Small intestine (tissue), 7 donors: ENCODE measurements around the gene IFNLR1. TPM values are rescaled to one million over a fixed set of nuclear protein-coding genes. Genes with fewer than 3 reads are reported as not detected.

ENCODE experiments used
- DNase-seq, 2 donors: peaks; one replicate each; pipeline versions ENCODE4 v3.0.0 to v3.0.0-alpha.2; 2013
- FAIRE-seq: peaks from 2 replicates; lab custom pipeline; 2012; peaks lifted over from hg19 to GRCh38; lab: Jason Lieb, UNC
- H3K27ac ChIP-seq, 3 donors: one replicate each; pipeline ENCODE4 v1.5.1; 2013; ENCODE audit warnings: low read length in 2 of 3, mild to moderate bottlenecking in 2 of 3, control low read depth in 1 of 3, inconsistent platforms in 1 of 3, low read depth in 1 of 3, moderate library complexity in 1 of 3
- H3K27me3 ChIP-seq, 3 donors: one replicate each; pipeline ENCODE4 v1.6.1; 2013; ENCODE audit warnings: low read length in 3 of 3, inconsistent platforms in 1 of 3; ENCODE audit not compliant: control insufficient read depth in 3 of 3, insufficient read depth in 3 of 3
- H3K36me3 ChIP-seq, 3 donors: one replicate each; pipeline ENCODE4 v1.6.1; 2013; ENCODE audit warnings: low read length in 3 of 3, inconsistent platforms in 1 of 3, low read depth in 1 of 3, mild to moderate bottlenecking in 1 of 3, moderate library complexity in 1 of 3; ENCODE audit not compliant: control insufficient read depth in 3 of 3, insufficient read depth in 2 of 3
- H3K4me1 ChIP-seq, 3 donors: one replicate each; pipeline ENCODE4 v1.6.1; 2013; ENCODE audit warnings: low read length in 2 of 3, inconsistent platforms in 1 of 3, low read depth in 1 of 3, mild to moderate bottlenecking in 1 of 3, moderate library complexity in 1 of 3; ENCODE audit not compliant: control insufficient read depth in 3 of 3, insufficient read depth in 2 of 3
- H3K4me3 ChIP-seq, 3 donors: one replicate each; pipeline ENCODE4 v1.5.1; 2013; ENCODE audit warnings: low read length in 3 of 3, control low read depth in 1 of 3, inconsistent platforms in 1 of 3, low read depth in 1 of 3, mild to moderate bottlenecking in 1 of 3, moderate library complexity in 1 of 3
- H3K9me3 ChIP-seq, 2 donors: one replicate each; pipeline ENCODE4 v1.6.1; 2013; ENCODE audit warnings: low read depth in 1 of 2, low read length in 1 of 2; ENCODE audit not compliant: control insufficient read depth in 2 of 2, insufficient read depth in 1 of 2
- whole genome bisulfite sequencing, 3 donors: extraction: QIAGEN DNeasy Blood & Tissue Kit; methylation state at CpG; one replicate each; pipeline ENCODE4 v1.1.7; 2013; 5-methylcytosine and 5-hydroxymethylcytosine counted together
- polyA plus RNA-seq, 4 donors: library from polyadenylated mRNA; stranded (reverse) in 3 of 4; unstranded in 1 of 4; fragments of 200-250 nt in 3 of 4; fragments of 120-200 nt in 1 of 4; gene quantifications; one replicate each; pipeline versions ENCODE4 v1.2.1 to v1.2.3, GENCODE V29; 2013
- donor health status: healthy with polysubstance abuse.
- donor health status: control.
- donor health status: control.
- donor health status: Bipolar disorder and iron deficiency.
- donor health status: healthy.

IFNLR1 gene
- polyA plus RNA-seq, 4 donors = 4.8 to 9.8 (median 6.9) TPM

GRCh38 chr1:24180676-24181075, 6.4 kb downstream of the IFNLR1 start:
- Histone ChIP-seq H3K36me3 (peaks cover 0 to 37% (median 0%) of the 10 kb centered on the region in 3 donors), H3K4me3 (no peak overlapping the region), H3K27me3 (no peaks in the 10 kb centered on the region), H3K4me1 (peaks cover 0 to 16% (median 3%) of the 10 kb centered on the region in 3 donors), H3K9me3 (no peaks in the 10 kb centered on the region), H3K27ac (no peak overlapping the region)
- FAIRE-seq (no peak), DNase-seq (no peak)
- WGBS, 3 donors = 91 to 93% (median 92%) methylated on average over 6 of the region's 6 CpGs

- WGBS, 3 donors = 70 to 74% (median 73%) methylated on average over 10 of the region's 10 CpGs
- Histone ChIP-seq H3K27ac (no peak overlapping the region), H3K9me3 (no peaks in the 10 kb centered on the region), H3K4me1 (peaks cover 0 to 12% (median 5%) of the 10 kb centered on the region in 3 donors), H3K27me3 (no peaks in the 10 kb centered on the region), H3K36me3 (peaks cover 0 to 37% (median 0%) of the 10 kb centered on the region in 3 donors), H3K4me3 (no peak overlapping the region)
- no peak for FAIRE-seq
- DNase-seq = peak in 1 of 2 donors; percentile 61
Measured at GRCh38 chr1:24179251-24179840, 7.7 kb downstream of the IFNLR1 start.

DNA sequence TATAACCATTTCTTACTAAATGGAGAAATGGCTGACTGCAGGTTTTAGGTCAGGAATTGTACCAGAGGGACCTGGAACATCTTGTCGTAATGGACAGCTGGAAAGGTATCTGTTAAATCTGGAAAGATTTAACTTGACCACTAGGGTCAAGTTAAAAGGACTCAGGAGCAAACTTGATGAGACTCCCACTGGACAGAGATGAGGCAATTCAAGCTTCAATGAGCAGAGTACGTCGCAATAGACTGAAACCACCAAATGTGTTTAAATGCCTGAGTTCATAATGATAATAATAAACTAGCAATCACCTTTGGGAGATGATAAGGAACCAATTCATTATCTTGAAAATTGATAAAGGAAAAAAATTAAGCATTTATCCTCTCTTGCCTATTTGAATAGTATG, 8.7 kb downstream of the IFNLR1 start:
- H3K4me3 ChIP-seq = no peak overlapping the region
- WGBS, 3 donors = 72 to 86% (median 80%) methylated on average over 3 of the region's 3 CpGs
- H3K4me1 ChIP-seq = peaks cover 0 to 8% (median 6%) of the 10 kb centered on the region in 3 donors
- DNase-seq (no peak), FAIRE-seq (no peak)
- peaks cover 0 to 40% (median 0%) of the 10 kb centered on the region in 3 donors for H3K36me3 ChIP-seq
- H3K27me3 ChIP-seq = no peaks in the 10 kb centered on the region
- peaks cover 0 to 3% of the 10 kb centered on the region in 2 donors for H3K9me3 ChIP-seq
- no peak overlapping the region for H3K27ac ChIP-seq

- peaks cover 0 to 3% of the 10 kb centered on the region in 2 donors for H3K9me3 ChIP-seq
- no peak overlapping the region for H3K4me3 ChIP-seq
- peaks cover 0 to 43% (median 0%) of the 10 kb centered on the region in 3 donors for H3K36me3 ChIP-seq
- FAIRE-seq = no peak
- no peak overlapping the region for H3K27ac ChIP-seq
- DNase-seq = no peak
- H3K4me1 ChIP-seq = peaks cover 0 to 8% (median 4%) of the 10 kb centered on the region in 3 donors
- WGBS, 3 donors = 85 to 93% (median 90%) methylated on average over 10 of the region's 10 CpGs
- H3K27me3 ChIP-seq = no peaks in the 10 kb centered on the region
Measured at GRCh38 chr1:24177161-24177560, 9.9 kb downstream of the IFNLR1 start.

GRCh38 chr1:24175033-24175755, 11.9 kb downstream of the IFNLR1 start:
- Histone ChIP-seq H3K36me3 (peaks cover 0 to 35% (median 0%) of the 10 kb centered on the region in 3 donors), H3K27me3 (no peaks in the 10 kb centered on the region), H3K4me3 (no peak overlapping the region), H3K4me1 (peaks cover 0 to 8% (median 4%) of the 10 kb centered on the region in 3 donors), H3K27ac (peak overlapping the region; percentile 18 to 76 (median 60)), H3K9me3 (peaks cover 0 to 3% of the 10 kb centered on the region in 2 donors)
- DNase-seq = peak in 1 of 2 donors; percentile 91
- no peak for FAIRE-seq
- WGBS, 3 donors = 44 to 65% (median 54%) methylated on average over 6 of the region's 6 CpGs

DNA sequence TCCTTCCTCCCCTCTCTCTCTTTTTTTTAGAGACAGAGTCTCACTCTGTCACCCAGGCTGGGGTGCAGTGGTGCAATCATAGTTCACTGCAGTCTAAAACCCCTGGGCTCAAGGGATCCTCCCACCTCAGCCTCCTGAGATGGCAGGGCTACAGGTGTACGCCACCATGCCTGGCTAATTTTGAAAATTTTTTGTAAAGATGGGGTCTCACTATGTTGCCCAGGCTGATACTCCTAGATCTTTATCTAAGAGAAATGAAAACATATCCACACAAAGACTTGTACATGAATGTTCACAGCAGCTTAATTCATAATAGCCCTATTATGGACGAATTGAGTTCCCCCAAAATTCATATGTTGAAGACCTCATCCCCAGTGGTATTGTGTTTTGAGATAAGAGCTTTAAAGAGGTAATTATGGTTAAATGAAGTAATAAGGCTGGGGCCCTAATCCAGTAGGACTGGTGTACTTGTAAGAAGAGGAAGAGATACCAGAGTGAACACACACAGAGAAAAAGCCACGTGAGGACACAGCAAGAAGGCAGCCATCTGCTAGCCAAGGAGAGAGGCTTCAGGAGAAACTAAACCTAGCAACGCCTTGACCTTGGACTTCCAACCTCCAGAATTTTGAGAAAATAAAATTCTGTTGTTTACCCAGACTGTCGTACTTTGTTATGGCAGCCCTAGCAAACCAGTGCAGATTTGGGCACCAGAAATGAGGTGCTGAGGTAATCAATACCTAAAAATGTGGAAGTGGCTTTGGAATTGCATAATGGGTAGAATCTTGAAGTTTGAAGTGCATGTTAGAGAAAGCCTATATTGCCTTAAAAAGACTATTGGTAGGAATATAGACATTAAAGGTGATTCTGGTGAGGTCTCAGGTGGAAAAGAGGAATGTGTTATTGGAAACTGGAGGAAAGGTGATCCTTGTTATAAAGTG, 13.2 kb downstream of the IFNLR1 start:
- WGBS, 3 donors = 83 to 90% (median 85%) methylated on average over 5 of the region's 5 CpGs
- H3K27ac ChIP-seq = peak overlapping the region in 1 of 3 donors; percentile 14
- H3K36me3 ChIP-seq = peaks cover 0 to 36% (median 2%) of the 10 kb centered on the region in 3 donors
- H3K4me3 ChIP-seq = no peak overlapping the region
- H3K27me3 ChIP-seq = peaks cover 0 to 4% (median 0%) of the 10 kb centered on the region in 3 donors
- H3K9me3 ChIP-seq = peaks cover 0 to 3% of the 10 kb centered on the region in 2 donors
- DNase-seq = no peak
- H3K4me1 ChIP-seq = peaks cover 0 to 8% (median 4%) of the 10 kb centered on the region in 3 donors
- no peak for FAIRE-seq

GRCh38 chr1:24172598-24172997, 14.5 kb downstream of the IFNLR1 start:
- WGBS, 3 donors = 92 to 99% (median 97%) methylated on average over 5 of the region's 5 CpGs
- FAIRE-seq (no peak), DNase-seq (no peak)
- peaks cover 0 to 8% (median 4%) of the 10 kb centered on the region in 3 donors for H3K4me1 ChIP-seq
- H3K36me3 ChIP-seq = peaks cover 0 to 45% (median 2%) of the 10 kb centered on the region in 3 donors
- H3K9me3 ChIP-seq = peaks cover 0 to 3% of the 10 kb centered on the region in 2 donors
- H3K27ac ChIP-seq = no peak overlapping the region
- no peak overlapping the region for H3K4me3 ChIP-seq
- peaks cover 0 to 4% (median 0%) of the 10 kb centered on the region in 3 donors for H3K27me3 ChIP-seq

- no peak for DNase-seq
- FAIRE-seq = no peak
- peaks cover 0 to 59% (median 8%) of the 10 kb centered on the region in 3 donors for H3K36me3 ChIP-seq
- no peak overlapping the region for H3K4me3 ChIP-seq
- H3K27me3 ChIP-seq = peaks cover 0 to 4% (median 0%) of the 10 kb centered on the region in 3 donors
- H3K27ac ChIP-seq = no peak overlapping the region
- 94 to 96% (median 95%) methylated on average over 12 of the region's 12 CpGs for WGBS, 3 donors
- peaks cover 0 to 19% (median 3%) of the 10 kb centered on the region in 3 donors for H3K4me1 ChIP-seq
- H3K9me3 ChIP-seq = peaks cover 0 to 3% of the 10 kb centered on the region in 2 donors
Measured at GRCh38 chr1:24169286-24169685, 17.8 kb downstream of the IFNLR1 start.
